GM10266 (cell line): ENCODE data around the gene NLRP1.
A peak's percentile ranks its signal among the peaks of the same experiment; 100 is the strongest.

Experiments
- DNase-seq: peaks from one replicate; pipeline ENCODE4 v3.0.0; 2012; ENCODE audit errors: extremely low spot score
- CTCF ChIP-seq: IDR thresholded peaks from 2 replicates; pipeline ENCODE4 v1.5.1; 2012; ENCODE audit warnings: mild to moderate bottlenecking, low read depth; ENCODE audit not compliant: control insufficient read depth, insufficient read depth; ENCODE audit errors: missing control alignments

The NLRP1 gene

GRCh38 chr17:5588584-5588983 is 4.3 kb upstream of the NLRP1 start:
- DNase-seq, result no peak
- no peak for TF ChIP-seq CTCF

- peak; percentile 86 for TF ChIP-seq CTCF
- peak; percentile 66 for DNase-seq
Observed at GRCh38 chr17:5587438-5588032, 3.2 kb upstream of the NLRP1 start.

- DNase-seq, result no peak
- TF ChIP-seq CTCF, result no peak
Observed at GRCh38 chr17:5585836-5586521, 1.7 kb upstream of the NLRP1 start.

GRCh38 chr17:5585287-5585794 is 1.0 kb upstream of the NLRP1 start:
- DNase-seq, result no peak
- no peak for TF ChIP-seq CTCF

- DNase-seq, result no peak
- no peak for TF ChIP-seq CTCF
Observed at GRCh38 chr17:5583426-5584382, 605 bp downstream of the NLRP1 start.

GRCh38 chr17:5582209-5583185 is 1.8 kb downstream of the NLRP1 start:
- no peak for DNase-seq
- no peak for TF ChIP-seq CTCF
